DMS 273 treated with DMSO at 0.1 percent for 48 hours (cell line): ENCODE data around the gene SYNE1.
A peak's percentile ranks its signal among the peaks of the same experiment; 100 is the strongest.
"Not testable (repeated sequence)": the region's sequence is repeated elsewhere in the genome, so short reads cannot be mapped to it uniquely, and the experiment has no call there.

Experiments used
- DNase-seq: peaks from one replicate; lab custom pipeline; 2025; lab: John Stamatoyannopoulos, UW

The SYNE1 gene

DNA sequence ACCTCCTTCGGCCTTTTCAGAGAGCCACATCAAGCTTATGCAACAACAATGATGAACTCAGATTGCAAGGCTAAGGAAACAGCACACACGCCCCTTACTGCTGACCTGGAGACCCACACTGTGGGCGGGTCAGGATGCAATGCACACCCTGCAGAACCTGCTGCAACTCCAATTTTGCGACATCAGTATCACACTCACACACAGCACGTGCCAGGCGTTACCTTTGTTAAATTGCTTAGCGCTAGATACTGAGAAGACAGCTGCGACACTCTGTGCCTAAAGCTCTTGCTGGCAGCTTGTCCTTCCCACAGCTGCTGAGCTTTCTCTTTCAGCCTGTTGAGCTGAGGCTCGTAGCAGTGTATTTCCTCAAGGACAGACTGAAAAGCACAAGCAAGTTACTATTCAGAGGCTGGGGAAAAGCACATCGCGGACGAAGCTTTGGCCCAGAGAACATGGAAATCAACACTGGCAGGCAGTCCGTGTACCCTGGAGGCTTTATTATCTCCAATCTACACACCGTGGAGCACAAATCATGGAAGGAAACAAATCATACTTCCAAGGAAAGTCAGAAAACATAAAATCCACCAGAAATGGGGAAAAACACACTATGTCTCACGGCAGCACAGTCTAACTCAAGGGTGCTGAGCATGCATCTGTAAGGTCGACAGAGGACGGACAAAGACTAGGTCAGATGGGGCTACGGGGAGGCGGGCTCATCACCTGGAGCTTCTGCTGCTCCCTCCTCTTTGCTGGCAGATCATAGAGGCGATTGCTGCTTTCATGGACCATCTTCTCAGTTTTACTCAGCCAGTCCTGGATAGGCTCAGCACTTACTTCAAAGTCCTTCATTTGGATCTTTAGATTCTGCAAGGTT lies 268.2 kb downstream of the SYNE1 start:
- DNase-seq: no peak

DNA sequence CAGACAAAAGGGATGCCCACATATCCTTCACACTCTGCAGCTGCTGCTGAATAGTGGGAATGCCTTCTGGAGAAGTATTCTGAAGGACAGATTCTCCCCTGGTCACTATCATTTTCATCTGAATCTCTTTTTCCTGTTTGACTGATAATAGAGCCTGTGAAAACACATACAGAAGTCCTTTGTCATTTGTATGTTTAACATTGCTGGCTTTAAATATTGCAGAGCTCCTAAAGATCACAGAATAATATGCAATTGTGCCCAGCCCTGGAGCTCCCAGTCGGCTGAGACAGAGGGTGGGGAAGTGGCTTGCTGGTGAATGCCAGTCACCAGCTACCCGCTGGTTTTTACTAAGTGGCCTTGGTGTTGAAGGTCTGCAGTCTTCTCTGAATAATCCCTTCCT lies 272.3 kb downstream of the SYNE1 start:
- no peak for DNase-seq

DNA sequence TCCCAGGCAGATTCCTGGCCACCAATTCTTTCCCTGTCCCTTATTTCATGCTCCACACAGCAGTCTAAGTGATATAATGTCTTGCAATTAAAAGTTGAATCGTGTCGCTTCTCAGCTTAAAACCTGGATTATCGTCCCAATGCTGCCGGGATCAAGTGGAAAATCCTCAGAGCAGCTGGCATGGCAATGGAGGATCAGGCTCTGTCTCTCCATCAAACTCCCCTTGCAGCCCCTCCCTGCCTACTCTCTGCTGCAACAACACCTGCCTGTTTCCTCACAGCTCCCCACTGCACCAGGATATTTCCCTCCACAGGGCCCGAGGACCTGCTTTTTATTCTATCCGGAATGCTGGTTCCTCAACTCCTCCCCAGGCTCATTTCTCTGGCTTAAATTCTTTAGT lies 277.1 kb downstream of the SYNE1 start:
- DNase-seq: no peak

DNA sequence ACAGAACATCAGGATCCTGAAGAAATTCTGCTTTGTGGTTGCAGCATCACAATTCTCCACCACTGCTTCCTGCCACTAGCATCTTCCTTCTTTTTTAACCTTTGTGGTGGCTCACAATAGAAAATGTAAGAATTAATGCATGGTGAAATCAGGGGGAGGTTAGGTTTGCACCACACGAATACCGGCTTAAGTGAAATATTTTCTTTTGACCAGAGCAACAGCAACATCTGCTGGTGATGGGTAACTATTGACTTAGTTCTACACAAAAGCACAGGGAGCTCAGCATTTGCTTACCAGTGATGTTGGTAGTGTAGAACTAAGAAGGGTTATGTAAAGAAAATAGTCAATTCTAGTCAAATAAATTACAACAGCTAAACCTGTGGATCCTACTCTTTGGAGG lies 280.5 kb downstream of the SYNE1 start:
- peak; percentile 20 for DNase-seq

DNA sequence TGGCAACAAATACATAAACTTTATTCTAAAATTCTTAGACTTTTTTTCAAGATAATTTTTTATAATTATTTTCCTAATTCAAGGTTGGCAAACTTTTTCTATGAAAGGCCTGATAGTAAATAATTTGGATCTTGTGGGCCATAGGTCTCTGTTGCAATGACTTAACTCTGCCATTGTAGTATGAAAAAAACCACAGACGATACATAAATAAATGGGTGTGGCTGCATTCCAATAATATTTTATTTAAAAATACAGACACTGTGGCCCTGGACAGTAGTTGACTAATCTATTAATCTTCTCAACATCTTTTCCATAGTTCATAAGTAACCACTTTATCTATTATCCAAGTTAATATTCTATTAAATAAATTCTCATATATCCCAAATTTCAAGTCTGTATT lies 281.1 kb downstream of the SYNE1 start:
- no peak for DNase-seq

DNA sequence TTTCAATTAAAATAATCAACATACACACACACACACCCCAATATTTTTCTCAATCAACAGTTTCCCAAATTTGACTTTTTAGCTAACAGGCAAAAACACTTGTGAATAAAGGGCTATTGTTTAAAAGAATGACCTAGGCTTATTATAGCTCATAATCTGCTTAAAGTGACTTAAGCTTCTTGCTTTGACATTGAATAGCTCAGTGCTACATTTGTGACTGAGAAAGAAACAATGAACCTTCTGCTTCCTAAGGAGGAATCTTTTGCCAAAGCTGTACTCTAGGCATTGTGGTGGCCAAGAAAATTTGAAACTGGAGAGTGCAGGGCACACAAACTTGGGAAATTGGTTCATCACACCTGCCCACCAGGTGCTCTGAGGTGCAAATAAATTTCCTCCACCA lies 282.0 kb downstream of the SYNE1 start:
- no peak for DNase-seq

DNA sequence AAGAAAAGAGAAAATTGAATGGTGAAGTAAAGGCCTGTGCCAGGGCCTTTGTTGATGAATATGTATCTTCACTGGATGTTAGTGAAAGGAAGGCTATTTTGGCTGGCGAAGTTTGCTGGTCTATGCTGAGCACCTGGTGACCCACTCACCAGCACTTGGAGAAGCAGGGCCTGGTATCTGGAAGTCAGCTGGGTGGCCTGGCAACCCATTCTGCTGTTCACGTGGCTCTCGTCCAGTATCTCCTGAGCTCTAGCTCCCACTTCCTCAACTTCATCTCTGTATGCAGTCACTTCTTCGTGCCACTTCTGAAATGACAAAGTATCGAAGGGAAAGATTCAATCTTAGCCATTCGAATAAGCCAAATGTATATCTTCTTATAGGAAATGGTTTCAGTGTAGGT lies 283.7 kb downstream of the SYNE1 start:
- DNase-seq: no peak

DNA sequence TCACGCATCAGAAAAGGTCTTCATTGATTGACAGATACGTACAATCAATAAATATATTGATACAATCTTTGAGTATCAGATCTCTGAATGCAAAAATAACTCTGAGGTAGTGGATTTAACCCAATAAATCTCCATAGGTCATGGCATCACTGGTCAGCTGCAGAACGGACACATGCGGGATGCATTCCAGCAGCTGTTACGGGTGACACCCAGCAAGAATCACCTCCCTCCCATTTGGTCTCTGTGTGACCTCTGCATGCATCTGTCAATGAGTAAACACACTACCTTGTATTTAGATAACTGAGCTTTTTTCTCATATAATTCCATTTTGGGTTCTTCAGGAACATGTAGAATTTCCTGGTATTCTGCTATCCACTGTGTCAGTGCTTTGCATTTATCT lies 285.4 kb downstream of the SYNE1 start:
- no peak for DNase-seq

DNA sequence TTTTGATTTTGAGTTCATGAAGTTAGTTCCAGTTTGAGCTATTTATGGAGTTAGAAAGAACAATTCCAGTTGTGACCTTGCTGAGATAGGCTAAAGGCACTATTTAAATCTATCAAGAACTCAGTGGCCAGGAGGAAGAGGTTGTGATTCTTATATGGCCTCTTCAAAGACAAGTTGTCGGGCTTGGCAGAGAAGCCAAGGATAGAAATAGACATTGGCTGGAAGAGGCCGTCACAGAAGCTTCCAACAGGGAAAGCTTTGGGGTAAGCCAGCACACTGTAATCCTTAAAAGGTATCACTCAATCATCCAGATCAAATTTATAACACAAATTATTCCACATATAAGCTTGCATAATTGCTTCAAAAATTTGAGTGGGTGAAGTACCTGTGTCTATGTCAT lies 286.1 kb downstream of the SYNE1 start:
- no peak for DNase-seq

DNA sequence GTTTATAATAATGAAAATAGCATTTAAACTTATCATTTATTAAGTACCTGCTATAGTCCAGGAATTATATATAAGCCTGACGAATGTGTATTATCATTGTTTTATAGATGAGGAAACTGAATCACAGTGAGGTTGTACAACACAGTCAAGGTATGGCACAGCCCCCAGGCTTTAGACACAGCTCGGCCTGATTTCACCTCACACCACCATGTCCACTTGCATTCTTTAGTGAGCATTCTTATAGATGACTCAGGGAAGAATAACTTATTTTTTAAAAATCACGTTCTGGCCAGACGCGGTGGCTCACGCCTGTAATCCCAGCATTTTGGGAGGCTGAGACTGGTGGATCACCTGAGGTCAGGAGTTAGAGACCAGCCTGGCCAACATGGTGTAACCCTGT lies 289.0 kb downstream of the SYNE1 start:
- DNase-seq: no peak

DNA sequence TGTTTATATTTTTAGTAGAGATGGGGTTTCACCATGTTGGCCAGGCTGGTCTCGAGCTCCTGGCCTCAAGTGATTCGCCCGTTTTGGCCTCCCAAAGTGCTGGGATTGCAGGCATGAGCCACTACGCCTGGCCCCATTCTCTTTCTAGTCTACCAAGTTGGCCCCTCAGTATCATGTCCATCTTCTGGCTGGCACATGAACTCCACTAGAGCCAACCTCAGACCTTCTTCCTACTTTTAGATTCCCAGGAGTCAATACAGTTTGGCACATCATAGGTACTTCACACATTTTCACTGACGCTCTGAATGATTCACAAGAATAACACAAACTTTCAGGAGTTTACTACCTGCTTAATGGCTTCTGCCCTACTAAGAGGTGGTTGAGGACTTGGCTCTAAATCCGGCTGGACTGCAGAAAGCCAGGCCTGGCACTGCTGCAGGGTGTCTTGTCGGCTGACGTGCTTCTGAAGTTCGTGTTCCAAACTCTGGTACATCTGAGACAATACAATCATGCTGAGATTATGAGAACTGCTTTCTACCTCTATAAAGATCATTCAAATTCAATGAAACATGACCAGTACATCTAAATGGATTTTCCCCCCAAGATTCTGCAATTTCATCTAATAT lies 293.3 kb downstream of the SYNE1 start:
- DNase-seq: no peak

DNA sequence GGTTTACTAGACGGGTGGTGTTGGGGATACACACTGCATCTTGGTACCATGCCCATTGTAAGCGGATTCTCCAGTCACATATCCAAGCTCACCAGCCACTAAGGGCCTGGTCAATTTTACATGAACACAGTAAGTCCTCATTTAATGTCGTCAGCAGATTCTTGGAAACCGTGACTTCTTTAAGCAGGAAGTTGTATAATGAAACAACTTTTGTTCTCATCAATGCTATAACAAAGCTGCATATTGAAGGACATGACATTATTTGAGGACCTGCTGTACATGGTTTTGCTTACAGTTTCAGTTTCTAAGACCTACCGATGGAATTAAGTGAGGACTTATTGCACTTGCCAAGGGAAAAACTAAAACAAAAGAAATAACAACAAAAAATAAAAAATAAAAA lies 295.6 kb downstream of the SYNE1 start:
- no peak for DNase-seq

DNA sequence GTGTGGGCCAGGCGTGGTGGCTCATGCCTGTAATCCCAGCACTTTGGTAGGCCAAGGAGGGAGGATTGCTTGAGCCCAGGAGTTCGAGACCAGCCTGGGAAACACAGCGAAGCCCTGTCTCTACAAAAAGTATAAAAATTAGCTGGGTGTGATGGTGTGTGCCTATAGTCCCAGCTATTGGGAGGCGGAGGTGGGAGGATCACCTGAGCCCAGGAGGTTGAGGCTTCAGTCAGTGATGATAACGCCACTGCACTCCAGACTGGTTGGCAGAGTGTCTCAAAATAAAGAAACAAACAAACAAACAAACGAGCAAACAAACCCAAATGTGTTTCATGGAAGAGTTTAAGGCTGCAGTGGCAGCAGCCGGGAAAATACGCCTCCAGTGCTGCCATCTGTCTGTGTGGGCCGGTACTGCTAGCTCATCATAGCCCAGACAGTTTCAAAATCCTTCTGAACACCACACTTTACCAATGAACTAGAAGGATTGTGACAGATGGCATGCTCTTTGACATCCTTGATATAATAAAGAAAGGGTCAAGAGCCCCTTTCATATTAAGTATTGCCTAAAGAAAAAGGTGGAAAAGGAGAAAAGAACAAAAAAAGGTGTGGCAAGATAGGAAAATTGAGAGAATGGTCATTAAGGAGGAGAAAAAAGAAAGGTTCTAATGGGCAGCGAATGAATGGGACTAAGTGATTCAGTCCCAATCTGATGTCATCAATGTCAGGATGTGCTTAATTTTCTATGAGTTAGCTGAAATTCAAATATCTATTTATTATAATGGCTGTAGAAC lies 298.6 kb downstream of the SYNE1 start:
- DNase-seq: no peak

DNA sequence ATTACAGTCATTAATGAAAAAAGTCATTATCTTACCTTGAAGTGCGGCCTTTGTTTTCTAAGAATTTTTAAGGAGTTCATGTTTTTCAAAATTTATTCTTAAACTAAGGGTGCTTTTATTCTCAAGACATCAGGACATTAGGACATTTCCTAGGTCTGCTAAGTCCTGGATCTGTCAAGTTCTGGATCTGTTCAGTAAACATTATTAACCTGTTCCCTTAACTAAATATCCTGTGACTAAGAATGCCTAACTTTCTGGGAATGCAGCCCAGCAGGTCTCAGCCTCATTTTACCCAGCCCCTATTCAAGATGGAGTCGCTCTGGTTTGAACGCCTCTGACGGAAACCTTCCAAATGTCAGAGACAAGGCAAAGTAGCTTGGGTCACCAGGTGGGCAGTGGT lies 302.6 kb downstream of the SYNE1 start:
- DNase-seq: no peak

DNA sequence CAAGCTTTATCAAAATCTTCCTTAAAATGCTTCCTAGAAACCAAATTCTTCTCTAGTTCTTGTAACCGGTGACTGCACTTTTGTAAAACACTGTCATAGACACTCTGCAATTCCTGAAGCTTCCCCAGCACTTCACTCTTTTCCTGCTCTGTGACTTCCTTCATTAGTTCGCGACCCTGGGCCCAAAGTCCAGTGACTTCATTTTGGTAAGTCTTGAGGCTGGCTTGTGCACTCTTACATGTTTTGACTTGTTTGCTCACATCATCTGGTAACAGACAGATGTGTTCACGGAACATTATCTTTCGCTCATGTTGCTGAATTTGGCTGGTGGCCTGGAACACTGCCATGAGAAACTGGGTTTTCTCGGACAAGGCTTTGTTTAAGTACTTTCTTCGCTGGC lies 306.2 kb downstream of the SYNE1 start:
- DNase-seq: no peak

DNA sequence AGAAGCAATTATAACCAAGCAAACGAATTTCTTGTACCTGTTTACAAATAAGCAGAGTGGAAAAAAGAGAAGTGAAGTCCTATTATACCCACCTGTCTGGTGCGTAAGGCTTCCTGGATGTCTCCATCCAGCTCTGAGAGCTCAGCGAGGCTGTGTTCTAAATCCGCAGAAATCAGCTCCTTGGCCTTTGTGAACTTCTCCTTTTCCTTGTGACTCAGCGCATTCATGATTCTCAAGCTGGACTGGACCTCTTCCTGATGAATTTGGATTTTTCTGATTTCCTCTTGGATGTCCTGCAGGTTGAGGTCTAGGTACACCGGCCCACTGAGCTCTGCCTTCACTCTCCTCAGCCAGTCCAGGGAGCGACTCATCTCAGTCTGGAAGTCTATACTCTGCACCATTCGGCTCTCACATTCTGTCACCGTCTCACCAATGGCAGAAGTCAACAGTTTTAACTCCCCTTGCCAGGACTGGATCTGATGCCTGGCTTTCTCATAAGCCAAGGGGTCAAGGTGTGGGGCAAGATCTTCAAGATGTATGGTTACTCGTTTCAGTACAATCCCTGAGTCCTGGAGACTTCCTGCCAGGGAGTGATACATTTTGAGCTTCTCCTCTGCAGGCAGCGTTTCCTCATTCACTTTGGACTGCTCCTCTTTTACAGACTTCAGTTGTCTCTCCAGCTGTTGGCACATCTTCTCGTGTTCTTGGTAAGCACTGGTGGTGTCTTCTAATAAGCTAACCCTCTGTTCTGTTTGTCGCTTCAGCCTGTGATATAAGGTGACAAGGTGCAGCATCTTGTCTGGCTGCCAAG lies 307.3 kb downstream of the SYNE1 start:
- DNase-seq: no peak

DNA sequence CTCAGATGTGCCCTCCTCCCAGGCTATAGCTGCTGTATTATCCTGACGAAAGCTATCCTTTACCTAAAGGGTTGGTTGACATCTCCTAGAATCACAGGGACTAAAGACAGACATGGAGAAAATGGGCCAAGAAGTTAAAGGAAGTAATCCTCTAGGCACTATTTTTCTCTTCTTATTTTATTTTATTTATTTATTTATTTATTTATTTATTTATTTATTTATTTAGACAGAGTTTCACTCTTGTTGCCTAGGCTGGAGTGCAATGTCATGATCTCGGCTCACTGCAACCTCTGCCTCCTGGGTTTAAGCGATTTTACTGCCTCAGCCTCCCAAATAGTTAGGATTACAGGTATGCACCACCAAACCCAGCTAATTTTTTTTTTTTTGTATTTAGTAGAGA lies 309.0 kb downstream of the SYNE1 start:
- not testable (repeated sequence) for DNase-seq

DNA sequence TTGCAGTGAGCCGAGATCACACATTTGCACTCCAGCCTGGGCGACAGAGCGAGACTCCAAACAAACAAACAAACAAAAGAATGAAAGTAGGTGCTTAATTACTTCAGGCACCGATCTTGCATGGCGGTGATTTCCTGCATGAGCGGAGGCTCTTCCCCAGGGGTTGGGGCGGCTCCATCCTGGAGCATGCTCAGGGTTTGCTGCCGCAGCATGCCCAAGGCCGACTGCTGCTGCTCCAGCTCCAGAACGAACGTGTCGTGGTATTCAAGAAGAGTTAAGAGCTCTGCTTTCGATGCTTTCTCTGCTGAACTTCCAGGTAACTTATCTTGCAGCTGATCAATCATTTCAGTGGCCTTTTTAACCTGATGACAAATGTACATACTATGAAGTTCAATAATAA lies 313.8 kb downstream of the SYNE1 start:
- no peak for DNase-seq

DNA sequence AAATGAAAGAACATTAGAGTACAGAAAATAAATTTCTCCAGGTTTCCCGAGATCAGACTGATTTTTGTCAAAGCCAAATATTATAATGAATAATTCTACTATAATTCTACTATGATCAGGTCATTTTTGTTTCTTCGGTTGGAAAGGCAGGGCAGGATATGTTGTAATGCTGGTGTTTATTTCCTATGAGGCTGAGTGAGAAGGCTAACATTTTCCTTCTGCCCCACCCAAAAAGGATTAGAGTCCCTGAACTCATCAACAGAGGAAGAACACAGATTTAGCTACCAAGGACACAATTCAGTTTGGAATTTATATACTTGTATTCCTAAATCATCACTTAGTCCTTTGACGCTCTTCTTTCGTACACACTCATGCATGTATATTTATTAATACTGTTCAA lies 318.9 kb downstream of the SYNE1 start:
- no peak for DNase-seq

DNA sequence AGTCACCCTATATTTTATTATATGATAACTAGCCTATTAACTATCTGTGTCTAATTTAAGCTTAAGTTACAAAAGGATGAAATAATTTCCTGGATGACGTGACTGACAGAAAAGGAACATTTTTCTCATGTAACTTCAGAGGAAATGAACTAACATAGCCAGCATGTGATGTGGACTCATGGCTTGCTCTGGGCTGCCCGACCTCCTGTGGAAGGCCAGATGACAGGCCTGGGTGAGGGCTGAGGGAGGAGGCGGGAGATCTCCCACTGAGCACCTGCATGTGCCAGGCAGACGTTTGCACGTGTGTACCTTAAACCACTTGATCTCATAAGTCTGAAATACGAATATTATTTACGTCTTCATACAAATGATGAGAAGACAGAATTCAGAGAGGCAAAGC lies 321.1 kb downstream of the SYNE1 start:
- DNase-seq: no peak

DNA sequence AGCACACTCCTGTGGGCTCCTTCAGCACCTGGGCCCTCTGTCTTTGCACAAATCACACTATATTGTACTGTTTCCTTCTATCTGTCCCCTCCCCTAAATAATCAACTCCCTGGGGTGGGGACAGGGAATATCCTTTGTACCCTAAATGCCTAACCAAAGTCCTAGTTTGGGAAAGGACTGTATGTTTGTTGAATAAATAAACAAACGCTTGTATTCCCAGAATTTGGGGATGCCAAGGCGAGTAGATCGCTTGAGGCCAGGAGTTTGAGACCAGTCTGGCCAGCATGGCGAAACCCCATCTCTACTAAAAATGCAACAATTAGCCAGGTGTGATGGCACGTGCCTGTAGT lies 322.7 kb downstream of the SYNE1 start:
- DNase-seq: no peak
